ENCODE results near the gene NFYB. TPM values are rescaled to one million over a fixed set of nuclear protein-coding genes. Genes with fewer than 3 reads are reported as not detected.

The NFYB gene
- total RNA-seq, 4 donors from 2014 or later, result 40.9 to 63.0 (median 44.9) TPM

DNA sequence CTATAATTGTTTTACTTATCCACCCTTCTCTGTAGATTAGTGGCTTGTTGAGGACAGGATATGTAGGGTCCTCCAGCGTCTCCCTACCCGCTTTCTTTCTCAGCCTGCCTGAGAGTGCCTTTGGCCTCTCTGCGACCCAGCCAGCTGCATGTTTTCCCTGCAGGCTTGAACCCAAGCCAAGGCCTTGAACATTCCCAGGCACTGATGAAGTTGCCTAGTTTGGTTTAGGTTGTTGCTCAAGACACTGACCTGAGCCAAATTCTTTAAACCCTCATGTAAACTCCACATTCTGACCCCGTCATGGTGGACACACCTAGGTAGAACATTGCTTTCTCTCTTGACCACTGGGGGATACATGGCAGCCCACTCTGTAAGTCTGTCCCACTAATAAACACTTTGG is 44.1 kb upstream of the NFYB start:
- H3K36me3 ChIP-seq, result no peaks in the 10 kb centered on the region
- TF ChIP-seq POLR2A (IDR thresholded peaks at IDR 0.05) (no peak), CTCF (IDR thresholded peaks at IDR 0.05) (no peak)
- H3K4me1 ChIP-seq, result peaks cover 0 to 12% of the 10 kb centered on the region in 2 donors
- H3K27me3 ChIP-seq, result no peaks in the 10 kb centered on the region
- intact Hi-C loops (cut with DNase I; ENCODE audit: low total_unique reads), result no loop called here
- DNase-seq, result peak; percentile 83 to 87
- no peaks in the 10 kb centered on the region for H3K9me3 ChIP-seq
- peak overlapping the region; percentile 54 to 95 for H3K27ac ChIP-seq
- no peak overlapping the region for H3K4me3 ChIP-seq

DNA sequence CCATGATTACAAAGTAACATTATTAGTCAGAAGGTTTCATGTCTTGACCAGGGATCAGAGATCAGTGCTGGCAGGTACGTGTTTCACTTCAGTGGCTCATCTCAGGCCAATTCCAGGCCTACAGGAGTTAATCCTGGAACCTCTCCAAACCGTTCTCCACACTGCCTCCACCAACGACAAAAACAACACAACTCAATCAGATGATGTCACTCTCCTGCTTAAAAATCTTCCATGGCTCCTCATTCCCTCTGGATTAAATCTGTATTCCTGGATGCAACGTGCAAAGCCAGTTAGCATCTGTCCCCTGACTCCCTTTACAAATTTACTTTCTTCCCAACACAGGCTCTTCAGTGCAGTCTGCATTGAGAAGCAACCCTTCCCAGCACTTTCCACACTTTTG is 43.3 kb upstream of the NFYB start:
- H3K27ac ChIP-seq, result peak overlapping the region; percentile 54 to 95
- TF ChIP-seq POLR2A (IDR thresholded peaks at IDR 0.05) (no peak), CTCF (IDR thresholded peaks at IDR 0.05) (no peak)
- intact Hi-C loops (cut with DNase I; ENCODE audit: low total_unique reads), result no loop called here
- H3K36me3 ChIP-seq, result no peaks in the 10 kb centered on the region
- H3K27me3 ChIP-seq, result no peaks in the 10 kb centered on the region
- H3K4me3 ChIP-seq, result no peak overlapping the region
- peaks cover 0 to 20% of the 10 kb centered on the region in 2 donors for H3K4me1 ChIP-seq
- DNase-seq, result no peak
- no peaks in the 10 kb centered on the region for H3K9me3 ChIP-seq

DNA sequence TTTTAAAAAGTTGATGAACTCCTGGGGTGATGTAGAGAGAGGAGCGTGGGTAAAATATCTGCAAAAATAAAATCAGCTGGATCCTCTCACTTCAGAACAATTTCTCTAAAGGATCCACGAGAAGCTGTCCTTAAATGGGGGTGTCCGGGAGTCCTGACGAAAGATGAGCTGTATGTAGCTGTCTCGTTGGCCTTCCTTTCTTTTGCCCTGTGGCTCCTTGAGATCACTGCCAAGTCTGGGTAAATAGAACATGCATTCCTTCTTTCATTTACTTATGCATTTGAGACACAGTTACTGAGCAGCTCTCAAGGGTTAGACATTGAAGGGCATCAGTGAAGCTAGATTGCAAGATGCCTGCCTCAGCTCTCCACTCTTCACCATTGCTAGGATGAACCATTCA is 42.4 kb upstream of the NFYB start:
- DNase-seq, result no peak
- no peak for TF ChIP-seq POLR2A (IDR thresholded peaks at IDR 0.05)
- no peak for TF ChIP-seq CTCF (IDR thresholded peaks at IDR 0.05)
- Histone ChIP-seq H3K9me3 (no peaks in the 10 kb centered on the region), H3K27me3 (no peaks in the 10 kb centered on the region), H3K4me1 (peaks cover 0 to 20% of the 10 kb centered on the region in 2 donors), H3K36me3 (no peaks in the 10 kb centered on the region), H3K27ac (peak overlapping the region; percentile 29 to 95), H3K4me3 (no peak overlapping the region)
- intact Hi-C loops (cut with DNase I; ENCODE audit: low total_unique reads), result no loop called here

DNA sequence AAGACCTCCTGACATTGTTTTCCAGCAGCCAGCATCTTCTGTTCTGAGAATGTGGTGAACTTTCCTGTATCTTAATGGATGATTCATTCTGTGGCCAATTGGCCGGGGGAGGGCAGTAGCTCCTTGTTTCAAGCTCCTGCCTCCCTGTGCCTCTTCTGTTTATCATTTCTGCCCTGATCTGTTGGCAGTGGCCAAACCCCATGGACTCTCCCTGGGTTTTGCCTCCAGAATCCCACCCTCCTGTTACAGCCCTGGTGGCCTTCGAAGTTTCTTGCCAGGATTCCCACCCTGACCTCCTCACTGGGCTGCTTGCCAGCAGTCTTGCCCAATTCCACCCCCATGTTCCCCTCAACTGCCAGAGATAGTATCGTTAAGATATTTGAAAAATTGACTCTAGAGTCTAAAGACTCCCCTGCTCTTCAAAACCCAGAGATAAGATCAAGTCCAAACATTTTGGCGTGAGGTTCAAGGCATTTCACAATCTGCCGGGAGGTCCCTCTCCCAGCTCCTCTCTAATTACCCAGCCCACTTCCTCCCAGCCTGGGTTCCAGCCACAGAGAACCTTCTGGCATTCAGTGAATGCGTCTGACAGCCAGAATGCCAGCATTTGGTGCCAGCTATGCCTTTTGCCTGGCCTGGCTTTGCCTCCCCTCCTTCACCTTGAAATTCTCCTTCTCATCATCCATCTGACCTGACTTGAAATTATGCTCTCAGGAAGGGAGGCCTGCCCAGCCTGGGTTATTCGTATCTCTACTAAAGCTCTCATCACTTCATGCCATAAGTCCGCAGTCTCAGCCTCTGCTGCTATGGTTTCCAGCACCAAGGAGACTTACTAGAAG is 39.9 kb upstream of the NFYB start:
- Histone ChIP-seq H3K36me3 (no peaks in the 10 kb centered on the region), H3K4me3 (no peak overlapping the region), H3K27me3 (no peaks in the 10 kb centered on the region), H3K9me3 (no peaks in the 10 kb centered on the region), H3K27ac (peak overlapping the region; percentile 90 to 95), H3K4me1 (peaks cover 0 to 20% of the 10 kb centered on the region in 2 donors)
- peak; percentile 90 to 96 for DNase-seq
- TF ChIP-seq CTCF (IDR thresholded peaks at IDR 0.05) (peak; percentile 28 to 40 (median 36)), POLR2A (IDR thresholded peaks at IDR 0.05) (no peak)
- intact Hi-C loops (cut with DNase I; ENCODE audit: low total_unique reads), result no loop called here

DNA sequence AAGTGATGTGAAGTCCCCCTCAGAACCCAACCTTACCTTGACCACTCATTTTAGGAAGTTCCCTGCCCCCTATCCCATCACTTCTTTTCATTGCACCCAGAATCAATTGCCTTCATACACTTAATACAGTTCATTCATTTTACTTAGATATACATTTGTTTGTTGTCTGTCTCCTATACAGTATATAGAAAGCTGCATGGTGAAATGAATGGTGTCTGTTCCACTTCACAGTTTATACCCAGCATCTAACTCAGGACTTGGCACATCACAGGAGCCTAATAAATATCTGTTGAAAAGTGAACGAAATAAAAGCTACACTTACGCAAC is 39.3 kb upstream of the NFYB start:
- peaks cover 0 to 20% of the 10 kb centered on the region in 2 donors for H3K4me1 ChIP-seq
- intact Hi-C loops (cut with DNase I; ENCODE audit: low total_unique reads), result no loop called here
- H3K27me3 ChIP-seq, result no peaks in the 10 kb centered on the region
- DNase-seq, result no peak
- H3K27ac ChIP-seq, result peak overlapping the region; percentile 82 to 95
- no peaks in the 10 kb centered on the region for H3K36me3 ChIP-seq
- H3K4me3 ChIP-seq, result no peak overlapping the region
- TF ChIP-seq CTCF (IDR thresholded peaks at IDR 0.05) (no peak), POLR2A (IDR thresholded peaks at IDR 0.05) (no peak)
- no peaks in the 10 kb centered on the region for H3K9me3 ChIP-seq
